SIG-M5 treated with dmso at 0.1 percent for 504 hours (cell line): ENCODE measurements around the gene BOC.

ENCODE experiments used
- DNase-seq: peaks from one replicate; lab custom pipeline; 2025; ENCODE audit not compliant: unreplicated experiment; lab: John Stamatoyannopoulos, UW

Gene BOC

GRCh38 chr3:113266738-113267137 is 55.4 kb downstream of the BOC start:
- DNase-seq: no peak

GRCh38 chr3:113268311-113268710 is 57.0 kb downstream of the BOC start:
- DNase-seq: no peak

GRCh38 chr3:113268942-113269341 is 57.6 kb downstream of the BOC start:
- DNase-seq: no peak

- DNase-seq: no peak
Observed at GRCh38 chr3:113269661-113270060, 58.3 kb downstream of the BOC start.

GRCh38 chr3:113270068-113270467 is 58.7 kb downstream of the BOC start:
- DNase-seq: no peak

GRCh38 chr3:113270786-113271185 is 59.4 kb downstream of the BOC start:
- no peak for DNase-seq

- DNase-seq: no peak
Observed at GRCh38 chr3:113271189-113271588, 59.8 kb downstream of the BOC start.

- DNase-seq: no peak
Observed at GRCh38 chr3:113271594-113272384, 60.4 kb downstream of the BOC start.

- DNase-seq: no peak
Observed at GRCh38 chr3:113272385-113272779, 61.0 kb downstream of the BOC start.

- DNase-seq: no peak
Observed at GRCh38 chr3:113273011-113273410, 61.7 kb downstream of the BOC start.

- DNase-seq: no peak
Observed at GRCh38 chr3:113273604-113274378, 62.4 kb downstream of the BOC start.

GRCh38 chr3:113274425-113275257 is 63.3 kb downstream of the BOC start:
- DNase-seq: no peak

- DNase-seq: no peak
Observed at GRCh38 chr3:113275258-113275556, 63.9 kb downstream of the BOC start.

GRCh38 chr3:113275583-113275928 is 64.2 kb downstream of the BOC start:
- no peak for DNase-seq

- peak; percentile 69 for DNase-seq
Observed at GRCh38 chr3:113275929-113276750, 64.8 kb downstream of the BOC start.

- DNase-seq: no peak
Observed at GRCh38 chr3:113276751-113277080, 65.4 kb downstream of the BOC start.

GRCh38 chr3:113277414-113277813 is 66.1 kb downstream of the BOC start:
- DNase-seq: no peak

GRCh38 chr3:113277941-113278598 is 66.7 kb downstream of the BOC start:
- no peak for DNase-seq

- no peak for DNase-seq
Observed at GRCh38 chr3:113278599-113278955, 67.2 kb downstream of the BOC start.

GRCh38 chr3:113279686-113280085 is 68.3 kb downstream of the BOC start:
- DNase-seq: no peak

GRCh38 chr3:113283306-113283705 is 71.9 kb downstream of the BOC start:
- DNase-seq: no peak
